GM19372 (cell line): Measurements from ENCODE around the gene ING5.
"Not testable (repeated sequence)": the region's sequence is repeated elsewhere in the genome, so short reads cannot be mapped to it uniquely, and the experiment has no call there.

Experiments
- ATAC-seq: cut with Tn5 transposase; IDR thresholded peaks from one replicate; pipeline ENCODE4 v1.9.1; 2021; ENCODE audit warnings: mild to moderate bottlenecking, low read depth, moderate library complexity; ENCODE audit not compliant: unreplicated experiment

Gene ING5

GRCh38 chr2:241703032-241703604 is 1.3 kb downstream of the ING5 start:
- ATAC-seq: no peak

DNA sequence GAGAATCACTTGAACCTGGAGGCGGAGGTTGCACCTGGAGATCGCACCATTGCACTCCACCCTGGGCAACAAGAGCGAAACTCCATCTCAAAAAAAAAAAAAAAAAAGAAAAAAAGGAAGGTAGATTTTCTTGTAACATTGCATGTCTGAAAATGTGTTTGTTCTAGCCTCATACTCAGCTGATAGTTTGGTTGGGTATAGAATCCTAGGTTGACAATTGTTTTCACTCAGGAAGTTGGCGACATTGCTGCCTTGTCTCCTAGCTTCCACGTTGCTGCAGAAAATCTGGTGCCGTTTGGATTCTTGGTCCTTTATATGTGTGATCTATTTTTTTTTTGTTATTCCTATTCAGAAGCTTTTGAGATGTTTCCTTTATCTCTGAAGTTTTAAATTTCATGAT is 4.7 kb downstream of the ING5 start:
- ATAC-seq: no peak

DNA sequence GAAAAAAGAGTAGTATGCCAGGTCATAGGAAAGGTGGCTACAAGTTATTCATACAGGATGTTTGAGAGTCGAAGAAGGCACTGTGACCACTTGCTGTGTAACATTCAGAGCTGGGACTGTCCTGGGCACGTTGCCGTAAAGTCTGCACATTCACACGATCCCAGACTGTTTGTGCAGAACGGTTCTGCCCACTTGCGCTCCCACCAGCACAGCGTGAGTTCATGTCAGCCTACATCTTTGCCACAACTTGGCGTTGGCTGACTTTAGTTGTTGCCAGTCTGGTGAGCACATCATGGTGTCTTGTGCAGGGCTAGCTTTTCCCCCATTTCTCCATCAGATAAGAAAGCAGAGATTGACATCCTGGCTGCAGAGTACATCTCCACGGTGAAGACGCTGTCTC is 7.0 kb downstream of the ING5 start:
- no peak for ATAC-seq

- no peak for ATAC-seq
These were observed 17.3 kb downstream of the ING5 start for GRCh38 chr2:241719093-241719492.

DNA sequence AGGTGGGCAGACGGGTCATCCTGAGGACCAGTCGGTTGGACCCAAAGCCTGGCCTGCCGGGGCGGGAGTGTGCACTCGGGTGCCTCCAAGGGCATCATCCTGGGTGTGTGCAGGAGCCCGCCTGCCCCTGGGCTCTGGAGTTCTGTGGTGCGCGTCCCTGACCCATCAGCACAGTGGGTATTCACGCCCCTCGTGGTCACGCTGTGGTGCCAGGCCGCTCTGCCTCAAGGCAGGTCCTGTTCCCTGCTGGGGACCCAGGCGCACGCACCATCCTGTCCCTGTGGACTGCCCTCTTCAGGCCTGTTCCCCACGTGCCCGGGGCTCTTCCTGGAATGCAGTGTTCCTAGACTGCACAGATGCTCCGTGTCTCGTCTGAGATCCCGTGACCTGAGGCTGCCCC is 18.3 kb downstream of the ING5 start:
- ATAC-seq: no peak

GRCh38 chr2:241720560-241720959 is 18.7 kb downstream of the ING5 start:
- ATAC-seq: no peak

GRCh38 chr2:241721852-241722251 is 20.0 kb downstream of the ING5 start:
- no peak for ATAC-seq

GRCh38 chr2:241722896-241723454 is 21.1 kb downstream of the ING5 start:
- ATAC-seq: no peak

- no peak for ATAC-seq
These were observed 22.6 kb downstream of the ING5 start for GRCh38 chr2:241724259-241724974.

DNA sequence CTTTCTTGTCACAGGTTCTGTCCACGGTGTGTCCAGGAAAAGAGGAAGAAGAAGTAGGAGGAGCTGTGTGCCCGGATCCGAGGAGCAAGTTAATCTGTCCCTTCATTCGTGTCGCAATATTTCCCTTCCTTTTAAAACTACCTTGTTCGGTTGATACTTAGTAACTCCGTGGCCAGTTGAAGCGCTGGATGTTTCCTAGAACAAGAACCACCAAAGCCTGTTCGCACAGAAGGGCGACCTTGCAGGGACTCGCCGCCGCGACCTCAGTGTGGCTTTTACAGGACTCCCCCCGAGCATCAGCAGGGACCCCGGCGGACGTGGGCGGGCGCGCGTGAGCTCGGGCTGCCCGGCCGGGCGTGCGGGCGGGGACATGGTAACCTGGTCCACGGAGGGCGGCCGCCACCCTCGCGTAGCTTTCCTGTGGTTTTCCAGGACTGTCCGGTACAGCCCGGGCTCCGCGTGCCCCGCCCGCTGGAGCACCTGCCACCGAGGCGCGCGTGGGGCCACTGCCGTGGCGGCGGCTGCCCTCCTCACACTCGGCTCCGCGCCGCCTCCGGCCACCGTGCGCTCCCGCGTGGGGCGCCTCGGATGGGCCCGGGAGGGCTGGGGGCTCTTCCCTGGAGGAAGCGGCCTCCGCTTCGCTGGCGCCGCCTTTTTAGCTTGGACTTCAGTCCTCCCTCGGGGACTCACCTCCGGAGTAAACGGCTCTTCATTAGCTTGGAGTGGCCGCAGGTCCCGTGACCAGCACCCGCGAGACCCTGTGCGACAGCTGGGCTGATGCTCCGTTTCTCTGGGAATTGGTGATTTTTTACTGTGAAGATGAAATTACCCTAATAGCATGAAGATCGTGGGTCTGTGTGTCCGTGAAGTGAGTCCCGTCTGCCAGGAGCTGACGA is 23.4 kb downstream of the ING5 start:
- no peak for ATAC-seq

- ATAC-seq: no peak
These were observed 24.6 kb downstream of the ING5 start for GRCh38 chr2:241726459-241726858.

DNA sequence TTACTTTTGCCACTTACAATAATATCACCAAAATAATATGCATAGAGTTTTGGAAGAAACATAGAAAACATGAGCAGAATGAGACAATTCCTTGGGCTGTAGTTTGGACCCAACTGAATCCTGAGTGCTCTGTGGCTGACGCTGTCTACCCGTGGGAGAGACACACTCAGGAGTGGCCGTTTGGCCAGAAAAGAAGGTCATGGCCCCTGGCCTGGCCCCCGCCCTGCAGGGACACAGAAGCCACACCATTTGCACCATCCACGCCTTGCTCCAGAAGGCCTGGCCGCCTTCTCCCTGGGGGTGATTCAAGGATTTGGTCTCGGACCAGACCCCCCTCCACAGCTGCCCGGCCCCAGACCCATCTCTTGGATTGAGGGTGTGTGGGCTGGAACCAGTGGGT is 26.2 kb downstream of the ING5 start:
- ATAC-seq: no peak

- no peak for ATAC-seq
These were observed 26.8 kb downstream of the ING5 start for GRCh38 chr2:241728627-241729026.

GRCh38 chr2:241729868-241730267 is 28.0 kb downstream of the ING5 start:
- no peak for ATAC-seq

DNA sequence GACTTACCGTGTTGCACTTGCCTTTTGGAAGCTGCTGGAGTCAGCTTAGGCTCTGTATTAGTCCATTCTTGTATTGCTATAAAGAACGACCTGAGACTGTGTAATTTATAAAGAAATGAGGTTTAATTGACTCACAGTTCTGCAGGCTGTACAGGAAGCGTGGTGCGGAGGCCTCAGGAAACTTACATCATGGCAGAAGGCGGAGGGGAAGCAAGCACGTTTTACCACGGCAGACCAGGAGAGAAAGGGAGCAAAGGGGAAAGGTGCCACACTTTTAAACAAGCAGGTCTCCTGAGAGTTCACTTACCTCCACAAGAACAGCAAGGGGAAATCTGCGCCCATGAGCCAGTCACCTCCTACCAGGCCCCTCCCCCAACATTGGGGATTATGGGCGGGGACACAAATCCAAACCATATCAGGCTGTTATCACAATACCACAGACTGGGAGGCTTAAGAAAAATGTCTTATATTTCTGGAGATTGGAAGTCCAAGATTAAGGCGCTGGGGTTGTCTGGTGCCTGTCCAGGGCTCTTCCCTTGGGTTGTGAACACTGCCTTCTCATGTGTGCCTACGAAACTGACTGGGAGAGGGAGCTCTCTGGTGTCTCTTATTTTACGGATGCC is 28.9 kb downstream of the ING5 start:
- no peak for ATAC-seq

DNA sequence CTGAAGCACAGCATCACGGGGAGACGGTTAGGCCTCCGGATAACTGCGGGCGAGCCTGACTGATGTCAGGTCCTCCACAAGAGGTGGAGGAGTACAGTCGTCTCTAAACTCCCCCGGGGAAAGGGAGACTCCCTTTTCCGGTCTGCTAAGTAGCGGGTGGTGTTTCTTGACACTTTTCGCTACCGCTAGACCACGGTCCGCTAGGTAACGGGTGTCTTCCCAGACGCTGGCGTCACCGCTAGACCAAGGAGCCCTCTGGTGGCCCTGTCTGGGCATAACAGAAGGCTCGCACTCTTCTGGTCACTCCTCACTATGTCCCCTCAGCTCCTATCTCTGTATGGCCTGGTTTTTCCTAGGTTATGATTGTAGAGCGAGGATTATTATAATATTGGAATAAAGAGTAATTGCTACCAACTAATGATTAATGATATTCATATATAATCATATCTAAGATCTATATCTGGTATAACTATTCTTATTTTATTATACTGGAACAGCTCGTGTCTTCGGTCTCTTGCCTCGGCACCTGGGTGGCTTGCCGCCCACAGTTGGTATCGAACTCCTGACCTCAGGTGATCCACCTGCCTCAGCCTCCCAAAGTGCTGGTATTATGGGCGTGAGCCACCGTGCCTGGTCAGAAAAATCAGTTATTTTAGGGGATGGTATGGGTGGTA is 30.8 kb downstream of the ING5 start:
- ATAC-seq: not testable (repeated sequence)

GRCh38 chr2:241733391-241734207 is 31.8 kb downstream of the ING5 start:
- no peak for ATAC-seq

GRCh38 chr2:241734208-241734466 is 32.3 kb downstream of the ING5 start:
- ATAC-seq: peak; percentile 27

GRCh38 chr2:241734467-241735208 is 32.8 kb downstream of the ING5 start, which contains the start of gene D2HGDH:
Gene D2HGDH, plus strand, starts transcription at chr2:241734630. Its CDS starts 595 bp downstream, at chr2:241735225.
- peak; percentile 84 for ATAC-seq
